Left lung (tissue), 10 donors: ENCODE results near the gene FSD1L. TPM values are rescaled to one million over a fixed set of nuclear protein-coding genes. Genes with fewer than 3 reads are reported as not detected.

ENCODE experiments used
- ATAC-seq: fragments of 200-7000 bp; cut with Tn5 transposase; one replicate; pipeline ENCODE4 v1.9.1; 2020; ENCODE audit warnings: moderate library complexity
- DNase-seq, 4 donors: peaks; one replicate each; pipeline ENCODE4 v3.0.0-alpha.2; 2013 to 2020
- H3K27ac ChIP-seq, 2 donors: fragments of 200-600 bp; sonication (generic) in 1 of 2; one replicate each; pipeline versions ENCODE4 v1.5.0 to v1.8.0; 2020 to 2021
- H3K27me3 ChIP-seq, 2 donors: fragments of 200-600 bp; sonication (generic) in 1 of 2; one replicate each; pipeline versions ENCODE4 v1.5.0 to v1.8.0; 2020 to 2021
- H3K36me3 ChIP-seq, 2 donors: fragments of 200-600 bp; sonication (generic) in 1 of 2; one replicate each; pipeline versions ENCODE4 v1.5.0 to v1.8.0; 2020 to 2021
- H3K4me1 ChIP-seq, 2 donors: fragments of 200-600 bp; one replicate each; pipeline ENCODE4 v1.8.0; 2021
- H3K4me3 ChIP-seq, 2 donors: fragments of 200-600 bp; sonication (generic) in 1 of 2; one replicate each; pipeline versions ENCODE4 v1.5.0 to v1.8.0; 2020 to 2021; ENCODE audit warnings: mild to moderate bottlenecking in 1 of 2
- H3K9me3 ChIP-seq, 2 donors: fragments of 200-600 bp; sonication (generic) in 1 of 2; one replicate each; pipeline versions ENCODE4 v1.5.0 to v1.8.0; 2020 to 2021
- CTCF ChIP-seq, 2 donors: fragments of 200-600 bp; sonication (generic) in 1 of 2; IDR thresholded peaks; one replicate each; pipeline versions ENCODE4 v1.5.0 to v1.8.0; 2021; ENCODE audit warnings: antibody characterized with exemption in 2 of 2
- intact Hi-C, 2 donors: fragments of 100-400 bp; cut with DNase I; formaldehyde crosslinking; loops; one replicate each; pipeline versions ENCODE4 v1.11.2 to v1.14.2; 2022
- polyA plus RNA-seq, 6 donors: library from polyadenylated mRNA; unstranded; fragments of 120-200 nt; gene quantifications; one replicate each; pipeline ENCODE4 v1.2.1, GENCODE V29; 2013; ENCODE audit not compliant: insufficient read length in 6 of 6
- total RNA-seq, 2 donors: library from RNA; stranded (reverse); fragmentation: NEBNext Ultra II Directional; extraction: Animal tissue kit (Norgen Biotek cat#: 25700); gene quantifications; one replicate each; pipeline ENCODE4 v1.2.1, GENCODE V29; 2021
- donor health status: DM: no; HTN: yes; CAD: no.
- donor health status: DM: no; HTN: no; CAD: no.

Gene FSD1L
- total and polyA plus RNA-seq, 8 donors = 3.7 to 9.4 (median 7.1) TPM

DNA sequence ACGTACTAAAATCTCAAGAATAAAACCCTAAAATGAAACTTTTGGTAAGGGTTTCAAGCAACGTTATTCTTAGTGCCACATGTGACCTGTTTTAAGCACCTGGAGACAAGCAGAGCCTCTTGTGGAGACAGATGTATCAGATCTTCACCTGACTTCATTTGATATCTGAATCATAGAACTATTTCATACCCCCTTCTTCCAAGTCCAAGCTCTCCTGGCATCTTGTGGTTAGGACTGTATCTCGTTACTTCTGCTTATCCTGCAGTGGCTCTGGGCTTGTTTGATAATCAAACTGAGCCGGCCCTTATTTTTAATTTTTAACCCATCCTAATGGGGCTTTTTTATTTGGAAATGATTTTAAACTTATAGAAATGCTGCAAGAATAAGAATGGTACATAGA is 11.1 kb upstream of the FSD1L start:
- H3K4me3 ChIP-seq = no peak overlapping the region
- H3K4me1 ChIP-seq = no peaks in the 10 kb centered on the region
- H3K27ac ChIP-seq = no peak overlapping the region
- DNase-seq (no peak), ATAC-seq (no peak)
- no peak for TF ChIP-seq CTCF (IDR thresholded peaks at IDR 0.05)
- H3K9me3 ChIP-seq = no peaks in the 10 kb centered on the region
- H3K36me3 ChIP-seq = no peaks in the 10 kb centered on the region
- intact Hi-C loops = no loop called here
- H3K27me3 ChIP-seq = no peaks in the 10 kb centered on the region

DNA sequence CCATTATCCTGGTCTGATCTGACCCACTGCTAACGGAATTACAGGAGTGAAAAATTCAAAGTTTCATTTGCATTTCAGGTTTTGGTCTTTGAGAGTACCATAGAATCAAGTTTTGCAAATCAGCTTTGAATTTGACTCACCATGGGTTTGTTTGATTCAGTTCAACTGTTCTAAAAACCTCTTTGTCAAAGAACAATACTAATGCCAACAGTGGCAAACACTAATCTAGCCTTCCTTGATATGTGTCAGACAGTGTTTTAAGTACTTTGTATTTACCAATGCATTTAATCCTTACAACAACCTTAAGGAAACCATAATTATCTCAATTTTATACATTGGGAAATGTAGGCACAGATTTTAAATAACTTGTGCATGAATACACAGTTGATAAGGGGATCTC is 10.1 kb upstream of the FSD1L start:
- TF ChIP-seq CTCF (IDR thresholded peaks at IDR 0.05) = no peak
- Histone ChIP-seq H3K36me3 (no peaks in the 10 kb centered on the region), H3K27me3 (no peaks in the 10 kb centered on the region), H3K9me3 (no peaks in the 10 kb centered on the region), H3K4me3 (no peak overlapping the region), H3K4me1 (no peaks in the 10 kb centered on the region), H3K27ac (no peak overlapping the region)
- intact Hi-C loops = no loop called here
- DNase-seq (no peak), ATAC-seq (no peak)

- Histone ChIP-seq H3K4me1 (no peaks in the 10 kb centered on the region), H3K9me3 (no peaks in the 10 kb centered on the region), H3K27ac (no peak overlapping the region), H3K4me3 (no peak overlapping the region), H3K27me3 (no peaks in the 10 kb centered on the region), H3K36me3 (no peaks in the 10 kb centered on the region)
- intact Hi-C loops = no loop called here
- DNase-seq (no peak), ATAC-seq (peak; percentile 42)
- no peak for TF ChIP-seq CTCF (IDR thresholded peaks at IDR 0.05)
Measured at GRCh38 chr9:105438141-105438806, 9.6 kb upstream of the FSD1L start.

GRCh38 chr9:105439428-105439827 is 8.4 kb upstream of the FSD1L start:
- H3K4me3 ChIP-seq = no peak overlapping the region
- H3K27me3 ChIP-seq = no peaks in the 10 kb centered on the region
- H3K27ac ChIP-seq = no peak overlapping the region
- no peaks in the 10 kb centered on the region for H3K36me3 ChIP-seq
- H3K9me3 ChIP-seq = no peaks in the 10 kb centered on the region
- intact Hi-C loops = no loop called here
- no peaks in the 10 kb centered on the region for H3K4me1 ChIP-seq
- TF ChIP-seq CTCF (IDR thresholded peaks at IDR 0.05) = no peak
- DNase-seq (no peak), ATAC-seq (no peak)

- H3K4me1 ChIP-seq = no peaks in the 10 kb centered on the region
- no peaks in the 10 kb centered on the region for H3K27me3 ChIP-seq
- no peak for DNase-seq
Measured at GRCh38 chr9:105441616-105442160, 6.1 kb upstream of the FSD1L start.

More at GRCh38 chr9:105441616-105442160, 6.1 kb upstream of the FSD1L start:
- Histone ChIP-seq H3K27ac (no peak overlapping the region), H3K9me3 (no peaks in the 10 kb centered on the region), H3K36me3 (no peaks in the 10 kb centered on the region), H3K4me3 (no peak overlapping the region)
- intact Hi-C loops = no loop called here
- TF ChIP-seq CTCF (IDR thresholded peaks at IDR 0.05) = no peak
- no peak for ATAC-seq
